HT-29 (cell line): ENCODE data around the gene MPHOSPH10. TPM values are rescaled to one million over a fixed set of nuclear protein-coding genes. Genes with fewer than 3 reads are reported as not detected.
"Not testable (repeated sequence)": the region's sequence is repeated elsewhere in the genome, so short reads cannot be mapped to it uniquely, and the experiment has no call there.

ENCODE experiments used
- DNase-seq: peaks from one replicate; pipeline ENCODE4 v3.0.0-alpha.2; 2015; ENCODE audit warnings: low spot score
- small RNA-seq: library from RNA; depleted of rRNA; stranded (forward); fragments of <200 nt; gene quantifications from one replicate; pipeline ENCODE3, GENCODE V24; 2014
- total RNA-seq: library from RNA; depleted of rRNA; stranded (reverse); fragments of >200 nt; shearing (Covaris generic); gene quantifications from 2 replicates; pipeline ENCODE4 v1.2.3, GENCODE V29; 2014; rRNA removed

The MPHOSPH10 gene
- total RNA-seq, 1 experiment from 2014 or later: 12.3 TPM

DNA sequence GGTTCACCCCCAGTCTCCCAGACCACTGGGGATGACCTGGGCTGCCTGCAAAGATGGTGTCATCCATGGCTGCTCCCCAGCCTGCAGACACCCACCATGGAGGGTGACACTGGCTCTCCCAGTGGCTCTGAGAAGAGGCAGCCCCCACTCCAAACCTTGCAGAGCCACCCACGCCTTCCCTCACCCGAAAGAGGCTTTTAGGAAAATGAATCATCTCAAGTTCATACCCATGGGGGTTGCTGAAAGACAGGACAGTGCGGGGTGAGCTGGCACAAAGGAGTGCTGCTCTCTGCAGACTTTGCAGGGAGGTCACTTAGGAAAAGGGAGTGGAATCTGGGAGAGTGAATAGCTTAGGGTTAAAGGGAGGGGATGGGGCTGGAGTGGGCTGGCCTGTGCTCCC lies 36.4 kb downstream of the MPHOSPH10 start:
- DNase-seq: no peak

GRCh38 chr2:71173096-71173495 lies 42.7 kb downstream of the MPHOSPH10 start:
- DNase-seq: no peak

DNA sequence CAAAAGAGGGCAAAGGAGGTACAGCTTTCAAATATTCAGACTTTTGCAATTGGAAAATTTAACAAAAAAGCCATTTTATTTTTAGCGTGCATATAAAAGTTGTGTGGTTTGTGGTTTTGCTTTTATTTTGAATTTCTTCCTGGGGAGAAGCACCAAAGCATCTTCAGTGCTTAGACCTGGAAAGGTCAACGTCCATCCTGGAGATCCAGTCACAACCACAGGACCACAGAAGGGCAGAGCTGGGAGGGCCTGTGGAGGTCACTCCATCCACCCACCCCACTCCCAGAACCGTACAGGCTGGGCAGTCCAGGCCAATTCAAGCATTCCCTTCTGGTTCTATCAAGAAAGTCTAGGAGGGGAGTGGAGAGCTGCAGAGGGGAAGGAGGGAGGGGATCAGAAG lies 43.8 kb downstream of the MPHOSPH10 start:
- no peak for DNase-seq

- DNase-seq: not testable (repeated sequence)
Measured at GRCh38 chr2:71178836-71179235, 48.4 kb downstream of the MPHOSPH10 start.

- DNase-seq: no peak
Measured at GRCh38 chr2:71181316-71181715, 50.9 kb downstream of the MPHOSPH10 start.

- DNase-seq: not testable (repeated sequence)
Measured at GRCh38 chr2:71183306-71184115, 53.1 kb downstream of the MPHOSPH10 start.

DNA sequence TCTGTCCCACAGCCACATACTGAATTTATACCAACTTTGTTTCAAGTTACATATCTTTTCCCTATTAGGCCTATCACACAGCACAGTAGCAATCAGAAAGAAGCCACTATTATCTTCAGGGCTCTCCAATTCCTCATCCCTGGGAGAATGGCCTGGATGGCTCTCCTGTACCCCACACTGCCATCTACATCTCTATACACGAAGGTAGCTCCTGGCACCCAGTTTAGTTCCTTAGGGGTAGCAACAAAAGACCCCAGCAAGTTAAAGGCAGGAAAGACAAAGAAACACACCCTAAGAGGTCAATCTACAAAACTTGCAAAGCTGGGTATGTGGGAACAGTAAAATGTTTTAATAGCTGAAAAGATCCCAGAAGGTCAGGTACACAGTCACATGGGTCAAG lies 56.5 kb downstream of the MPHOSPH10 start:
- DNase-seq: no peak

GRCh38 chr2:71187589-71187988 lies 57.2 kb downstream of the MPHOSPH10 start:
- DNase-seq: no peak

- DNase-seq: peak; percentile 28
Measured at GRCh38 chr2:71190656-71191569, 60.5 kb downstream of the MPHOSPH10 start.

GRCh38 chr2:71191570-71191943 lies 61.1 kb downstream of the MPHOSPH10 start:
- no peak for DNase-seq

Small RNA genes lying within 50 kb of the gene (small RNA-seq; reads per million reads assigned to genes)
- gene AC007881.1: not detected

Other genes starting within 250 kb of the MPHOSPH10 start
- gene VAX2, start 230.1 kb upstream of the MPHOSPH10 start, total RNA-seq: 1.8 and 2.3 TPM in 2 replicates
- gene ATP6V1B1, start 194.7 kb upstream of the MPHOSPH10 start, total RNA-seq: 32.8 and 43.9 TPM in 2 replicates
- gene ANKRD53, start 152.0 kb upstream of the MPHOSPH10 start, total RNA-seq: 0.28 TPM in 1 of 2 replicates, not detected in the other
- gene TEX261, start 135.8 kb upstream of the MPHOSPH10 start, total RNA-seq: 43.3 and 50.1 TPM in 2 replicates
- 17.8 and 29.7 TPM in 2 replicates for gene NAGK, start 62.0 kb upstream of the MPHOSPH10 start, total RNA-seq
- 12.6 and 14.6 TPM in 2 replicates for gene MCEE, start 405 bp upstream of the MPHOSPH10 start, total RNA-seq
- gene PAIP2B, start 96.5 kb downstream of the MPHOSPH10 start, total RNA-seq: 1.8 and 2.2 TPM in 2 replicates
- gene ZNF638, start 201.1 kb downstream of the MPHOSPH10 start, total RNA-seq: 62.5 and 67.9 TPM in 2 replicates